GM19043 (cell line): ENCODE data around the gene PRRT1.
A peak's percentile ranks its signal among the peaks of the same experiment; 100 is the strongest.

Source experiments
- ATAC-seq: cut with Tn5 transposase; IDR thresholded peaks from one replicate; pipeline ENCODE4 v1.9.1; 2021; ENCODE audit warnings: low read depth; ENCODE audit not compliant: unreplicated experiment

The PRRT1 gene

DNA sequence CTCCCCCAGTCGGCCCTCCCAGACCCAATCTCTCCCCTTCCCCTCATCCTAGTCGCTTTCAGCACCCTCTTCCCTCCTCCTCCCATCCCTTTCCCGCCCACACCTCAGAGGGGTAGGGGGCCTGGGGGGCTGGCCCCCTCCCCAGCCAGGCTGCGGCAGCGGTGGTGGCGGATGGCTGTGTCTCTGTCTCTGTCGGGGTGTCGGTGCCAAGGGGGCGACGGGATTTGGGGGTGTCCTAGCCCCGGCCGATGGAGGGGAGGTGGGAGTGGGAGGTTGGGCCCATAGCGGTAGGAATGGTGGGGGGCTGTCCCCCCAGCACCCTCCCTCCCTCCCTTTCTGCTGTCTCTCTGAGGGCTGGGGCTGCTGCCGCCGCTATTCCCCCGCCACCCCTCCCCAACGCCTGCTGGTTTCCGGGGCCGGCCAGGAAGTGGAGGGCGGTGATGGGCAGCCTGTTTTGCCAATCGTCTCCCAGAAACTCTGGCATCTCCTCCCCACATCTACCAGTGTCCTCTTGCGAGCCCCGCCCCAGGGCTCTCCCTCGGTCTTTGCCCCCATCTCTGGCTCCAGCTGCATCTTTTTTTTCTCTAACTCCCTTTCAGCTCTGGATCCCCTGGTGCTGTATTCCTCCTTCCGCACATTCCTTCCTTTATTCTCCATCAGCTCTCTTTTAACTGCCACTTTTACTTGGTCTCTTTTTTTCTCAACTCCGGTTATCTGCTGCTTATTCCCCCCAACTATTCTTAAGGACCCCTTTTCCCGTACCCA lies 24.2 kb upstream of the PRRT1 start, which contains the start of gene AGPAT1:
Gene AGPAT1, minus strand, starts transcription at position 374 of the 765 bp plus-strand sequence. CDS start 4,588 bp downstream, outside the sequence.
- peak; percentile 31 for ATAC-seq

GRCh38 chr6:32175322-32175710 lies 23.6 kb upstream of the PRRT1 start:
- ATAC-seq = no peak

DNA sequence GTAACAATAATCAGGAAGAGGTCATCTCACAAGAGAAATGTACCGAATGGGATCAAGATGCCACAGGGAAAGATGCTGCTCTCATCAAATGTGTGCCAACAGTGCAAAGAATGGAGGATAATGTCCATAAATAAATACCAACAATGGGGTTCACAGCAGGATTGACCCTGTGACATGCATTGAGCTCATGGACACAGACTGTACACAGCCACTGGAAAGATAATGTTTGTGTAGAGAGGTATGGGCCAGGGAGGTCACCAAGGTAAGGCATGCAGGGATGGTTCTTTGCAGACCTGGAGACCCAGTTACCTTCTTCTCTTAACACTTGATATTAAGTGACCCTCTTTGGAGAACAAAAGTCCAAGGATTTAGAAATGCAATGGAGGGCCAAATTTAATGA lies 22.7 kb upstream of the PRRT1 start:
- no peak for ATAC-seq

GRCh38 chr6:32173051-32173727 lies 21.4 kb upstream of the PRRT1 start:
- no peak for ATAC-seq

DNA sequence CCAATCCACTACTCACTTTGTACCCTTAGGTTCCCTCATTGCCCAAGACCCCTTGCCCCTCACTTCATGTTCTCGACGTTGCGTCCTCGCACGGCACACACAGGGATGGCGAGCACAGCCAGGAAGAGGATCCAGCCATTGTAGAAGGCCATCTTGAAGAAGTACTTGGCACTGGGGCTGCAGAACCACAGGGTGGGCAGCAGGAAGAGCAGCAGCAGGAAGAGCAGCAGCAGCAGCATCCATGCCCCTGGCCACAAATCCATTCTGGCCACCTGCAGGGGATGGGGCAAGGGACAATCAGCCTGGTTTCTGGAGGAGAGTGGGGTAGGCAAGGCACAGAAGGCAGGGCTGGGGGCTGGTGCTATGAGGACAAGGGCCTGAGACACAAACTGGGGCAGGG lies 19.5 kb upstream of the PRRT1 start:
- no peak for ATAC-seq

- no peak for ATAC-seq
These were observed 18.6 kb upstream of the PRRT1 start for GRCh38 chr6:32170294-32170693.

GRCh38 chr6:32168807-32169591 lies 17.3 kb upstream of the PRRT1 start:
- ATAC-seq = no peak

DNA sequence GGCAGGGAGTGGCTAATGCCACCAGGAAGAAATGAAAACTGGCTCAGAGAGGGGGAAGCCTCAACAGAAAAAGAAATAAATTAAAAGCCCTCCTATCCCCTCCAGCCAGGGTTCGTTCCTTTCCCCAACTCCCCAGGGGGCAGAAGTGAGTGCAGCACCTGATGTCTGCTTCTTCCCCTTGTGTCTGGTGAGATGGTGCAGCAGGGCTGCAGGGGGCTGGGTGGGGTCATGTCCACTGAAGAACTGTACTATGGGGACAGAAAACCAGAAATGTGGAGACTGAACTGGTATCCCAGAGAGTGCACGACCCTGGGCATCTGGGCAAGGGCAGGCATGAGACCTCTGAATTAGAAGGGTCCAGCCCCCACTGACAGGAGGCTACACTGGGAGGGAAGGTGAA lies 16.6 kb upstream of the PRRT1 start:
- ATAC-seq = no peak

DNA sequence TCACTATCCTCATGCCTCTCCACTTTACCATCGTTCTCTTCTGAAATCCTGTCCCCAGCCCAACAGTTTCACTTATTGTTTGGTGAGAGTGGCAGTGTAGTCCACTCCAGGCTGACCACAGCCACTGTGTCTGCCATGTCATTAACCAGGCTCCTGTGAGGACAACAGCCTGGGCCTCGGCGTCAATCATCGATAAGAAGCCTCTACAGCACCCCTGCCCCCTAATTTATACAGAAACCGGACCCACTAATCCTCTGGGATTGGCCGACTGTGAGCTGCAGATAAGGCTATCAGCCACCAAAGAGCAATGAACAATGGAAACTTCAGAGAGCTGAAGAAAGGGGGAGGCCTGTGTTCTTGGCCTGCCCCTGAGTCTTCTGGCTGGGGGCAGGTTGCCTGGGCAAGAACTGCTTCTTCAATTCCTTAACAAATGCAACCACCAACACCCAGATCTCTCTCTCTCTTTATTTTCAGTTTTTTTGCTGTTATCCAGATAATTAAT lies 16.1 kb upstream of the PRRT1 start:
- ATAC-seq = no peak

GRCh38 chr6:32167154-32167760 lies 15.5 kb upstream of the PRRT1 start:
- no peak for ATAC-seq

DNA sequence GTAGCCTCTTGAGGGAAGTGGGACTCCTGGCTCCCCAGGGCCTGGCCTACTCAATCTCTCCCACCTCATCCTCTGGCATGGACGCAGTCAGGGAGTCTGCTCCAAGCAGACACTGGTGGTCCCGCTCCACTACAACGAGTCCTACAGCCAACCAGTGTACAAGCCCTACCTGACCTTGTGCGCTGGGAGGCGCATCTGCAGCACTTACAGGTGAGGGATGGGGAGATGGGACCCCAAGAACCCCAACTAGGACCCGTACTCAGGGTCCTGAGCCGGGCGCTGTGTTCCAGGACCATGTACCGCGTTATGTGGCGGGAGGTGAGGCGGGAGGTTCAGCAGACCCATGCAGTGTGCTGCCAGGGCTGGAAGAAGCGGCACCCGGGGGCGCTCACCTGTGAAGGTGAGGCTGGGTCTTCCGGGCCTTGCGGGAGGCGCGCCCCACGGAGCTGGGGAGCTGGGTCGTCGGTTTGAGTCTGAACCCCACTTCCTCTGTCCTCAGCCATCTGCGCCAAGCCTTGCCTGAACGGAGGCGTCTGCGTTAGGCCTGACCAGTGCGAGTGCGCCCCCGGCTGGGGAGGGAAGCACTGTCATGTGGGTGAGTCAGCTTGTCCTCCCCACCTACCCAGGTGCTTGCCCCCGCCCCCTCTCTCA lies 14.8 kb upstream of the PRRT1 start:
- ATAC-seq = no peak

DNA sequence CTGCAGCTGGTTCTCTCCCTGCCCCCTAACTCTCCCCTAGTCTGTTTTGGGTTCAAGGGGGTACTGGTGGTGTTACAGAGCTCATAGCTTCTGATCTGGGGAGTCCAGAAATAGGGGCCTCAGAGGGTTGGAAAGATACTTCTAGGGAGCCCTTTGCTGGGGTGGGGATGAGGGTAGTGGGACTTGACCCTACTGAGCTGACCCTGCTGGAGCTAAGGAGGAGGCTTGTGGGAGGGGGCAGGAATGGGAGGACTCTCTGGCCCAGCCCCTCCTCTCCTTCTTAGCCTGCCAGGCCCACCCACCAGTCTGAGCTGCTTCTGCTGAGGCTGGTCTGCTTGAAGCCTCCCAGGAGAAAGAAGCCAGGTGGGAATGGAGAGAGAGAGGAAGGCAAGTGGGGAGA lies 12.6 kb upstream of the PRRT1 start, which contains the start of gene EGFL8:
Gene EGFL8, plus strand, starts transcription at position 301 of the 400 bp plus-strand sequence. CDS start 1,571 bp downstream, outside the sequence.
- ATAC-seq = no peak

DNA sequence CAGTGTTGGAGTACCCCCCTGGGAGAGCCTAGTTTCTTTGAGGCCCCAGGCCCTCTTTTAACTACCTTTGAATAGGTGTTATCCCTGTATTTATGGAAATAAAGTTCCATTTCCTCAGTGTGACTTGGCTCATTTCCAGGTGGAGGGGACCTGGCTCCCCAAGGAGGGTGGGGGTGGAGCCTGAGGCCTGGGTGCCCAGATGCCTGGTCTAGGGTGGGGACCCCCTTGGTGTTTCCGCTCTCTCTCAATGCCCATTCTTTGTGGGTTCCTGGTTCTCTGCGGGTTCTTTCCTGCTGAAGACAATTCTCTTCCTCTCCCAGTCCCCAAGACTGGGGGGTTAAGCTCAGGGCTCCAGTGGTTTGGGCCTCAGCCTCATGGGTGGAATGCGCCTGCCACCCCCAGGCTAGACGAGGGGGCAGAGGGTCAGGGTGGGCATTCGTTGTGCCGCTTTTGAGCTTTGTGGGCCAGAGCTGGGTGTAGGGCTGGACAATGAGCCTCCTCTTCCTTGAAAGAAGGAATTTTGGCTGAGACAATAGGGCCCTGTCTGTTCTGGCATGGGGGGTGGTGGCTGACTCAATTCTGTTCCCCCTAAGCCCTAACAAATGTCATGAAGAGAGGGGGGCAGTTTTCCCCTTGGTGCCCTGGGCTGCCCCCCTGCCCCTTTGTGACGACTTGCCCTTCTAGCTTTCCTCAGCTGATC lies 12.0 kb upstream of the PRRT1 start:
- ATAC-seq = no peak

GRCh38 chr6:32158052-32158451 lies 6.3 kb upstream of the PRRT1 start:
- ATAC-seq = no peak

DNA sequence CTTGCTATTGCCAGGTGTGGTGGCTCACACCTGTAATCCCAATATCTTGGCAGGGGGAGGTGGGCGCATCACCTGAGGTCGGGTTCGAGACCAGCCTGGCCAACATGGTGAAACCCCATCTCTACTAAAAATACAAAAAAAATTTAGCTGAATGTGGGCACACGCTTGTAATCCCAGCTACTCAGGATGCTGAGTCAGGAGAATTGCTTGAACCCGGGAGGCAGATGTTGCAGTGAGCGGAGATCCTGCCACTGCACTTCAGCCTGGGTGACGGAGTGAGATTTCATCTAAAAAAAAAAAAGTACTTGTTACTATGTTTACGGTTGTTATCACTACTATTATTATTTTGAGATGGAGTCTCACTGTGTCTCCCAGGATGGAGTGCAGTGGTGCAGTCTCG lies 5.2 kb upstream of the PRRT1 start:
- ATAC-seq = no peak

DNA sequence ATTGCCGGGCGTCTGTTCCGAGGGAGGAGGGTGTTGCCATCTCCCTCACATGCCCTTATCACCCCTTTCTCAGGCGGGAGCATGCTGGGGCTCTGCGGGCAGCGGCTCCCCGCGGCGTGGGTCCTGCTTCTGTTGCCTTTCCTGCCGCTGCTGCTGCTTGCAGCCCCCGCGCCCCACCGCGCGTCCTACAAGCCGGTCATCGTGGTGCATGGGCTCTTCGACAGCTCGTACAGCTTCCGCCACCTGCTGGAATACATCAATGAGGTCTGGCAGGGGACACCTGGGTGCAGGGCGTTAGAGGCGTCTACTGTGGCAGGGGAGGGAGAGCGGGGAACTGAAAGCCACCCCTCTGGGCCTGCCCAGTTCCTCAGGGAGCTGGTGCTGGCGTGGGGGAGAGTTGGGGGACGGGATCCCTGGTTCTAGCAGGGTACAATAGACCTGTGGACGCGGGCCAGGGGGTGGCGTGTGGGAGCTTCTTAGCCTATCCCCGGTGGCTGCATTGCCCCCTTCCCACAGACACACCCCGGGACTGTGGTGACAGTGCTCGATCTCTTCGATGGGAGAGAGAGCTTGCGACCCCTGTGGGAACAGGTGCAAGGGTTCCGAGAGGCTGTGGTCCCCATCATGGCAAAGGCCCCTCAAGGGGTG lies 2.9 kb upstream of the PRRT1 start:
- ATAC-seq = peak; percentile 70

GRCh38 chr6:32153564-32154513 lies 2.1 kb upstream of the PRRT1 start, which contains the start of gene PPT2:
PPT2 (plus strand) TSS chr6:32154141; CDS start chr6:32154595, 454 bp downstream.
- no peak for ATAC-seq
